Mesothelial cell of epicardium (in vitro differentiated cells): Measurements from ENCODE around the gene SLC23A3. TPM values are rescaled to one million over a fixed set of nuclear protein-coding genes. Genes with fewer than 3 reads are reported as not detected.

ENCODE experiments used
- DNase-seq, 2 experiments: peaks; one replicate each; pipeline ENCODE4 v3.0.0; 2021; ENCODE audit warnings: low spot score in 2 of 2; ENCODE audit not compliant: unreplicated experiment in 2 of 2
- H3K27ac Mint-ChIP-seq: 2 replicates; pipeline ENCODE4 v1.8.0; 2021; ENCODE audit warnings: mixed read lengths
- H3K27me3 Mint-ChIP-seq: 2 replicates; pipeline ENCODE4 v1.8.0; 2021; ENCODE audit warnings: low read depth, mixed read lengths
- H3K36me3 Mint-ChIP-seq: 2 replicates; pipeline ENCODE4 v1.8.0; 2021; ENCODE audit warnings: mixed read lengths
- H3K4me1 Mint-ChIP-seq: 2 replicates; pipeline ENCODE4 v1.8.0; 2021; ENCODE audit warnings: mixed read lengths
- H3K4me3 Mint-ChIP-seq: 2 replicates; pipeline ENCODE4 v1.8.0; 2021; ENCODE audit warnings: mild to moderate bottlenecking, moderate library complexity, mixed read lengths
- H3K9me3 Mint-ChIP-seq: 2 replicates; pipeline ENCODE4 v1.8.0; 2021; ENCODE audit warnings: mixed read lengths
- total RNA-seq: library from RNA; stranded (reverse); gene quantifications from 3 replicates; pipeline ENCODE4 v1.2.1, GENCODE V29; 2021
- TF ChIP-seq, protein P1 (sequence below): fragments of 200-600 bp; sonication (generic); IDR thresholded peaks from one replicate; pipeline ENCODE4 v1.5.0; 2021; ENCODE audit warnings: antibody characterized with exemption; ENCODE audit not compliant: unreplicated experiment

Gene SLC23A3
- total RNA-seq, 1 donor from 2014 or later, result 1.6 TPM

DNA sequence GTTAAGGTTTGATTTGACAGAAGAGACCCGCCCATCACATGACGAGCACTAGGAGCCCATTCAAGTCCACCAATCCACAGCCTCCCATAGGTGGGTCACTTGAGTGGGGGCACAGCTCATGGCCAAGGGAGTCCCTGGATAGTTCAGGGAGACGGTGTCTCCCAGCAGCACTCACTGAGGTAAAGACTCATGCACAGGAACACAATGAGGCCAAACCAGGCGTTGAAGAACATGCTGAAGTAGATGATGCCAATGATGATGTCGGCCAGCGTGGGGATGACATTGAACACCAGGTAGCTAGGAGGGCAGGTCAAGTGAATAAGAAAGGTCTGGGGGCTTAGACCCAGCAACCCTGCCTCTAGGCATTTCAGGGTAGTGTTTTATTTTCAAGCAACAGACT is 45.0 kb upstream of the SLC23A3 start:
- no peaks in the 10 kb centered on the region for H3K27me3 Mint-ChIP-seq
- H3K4me3 Mint-ChIP-seq, result no peak overlapping the region
- peaks cover 23% of the 10 kb centered on the region for H3K4me1 Mint-ChIP-seq
- H3K27ac Mint-ChIP-seq, result no peak overlapping the region
- H3K36me3 Mint-ChIP-seq, result peaks cover 15% of the 10 kb centered on the region
- DNase-seq, result no peak
- TF ChIP-seq, protein P1, sequence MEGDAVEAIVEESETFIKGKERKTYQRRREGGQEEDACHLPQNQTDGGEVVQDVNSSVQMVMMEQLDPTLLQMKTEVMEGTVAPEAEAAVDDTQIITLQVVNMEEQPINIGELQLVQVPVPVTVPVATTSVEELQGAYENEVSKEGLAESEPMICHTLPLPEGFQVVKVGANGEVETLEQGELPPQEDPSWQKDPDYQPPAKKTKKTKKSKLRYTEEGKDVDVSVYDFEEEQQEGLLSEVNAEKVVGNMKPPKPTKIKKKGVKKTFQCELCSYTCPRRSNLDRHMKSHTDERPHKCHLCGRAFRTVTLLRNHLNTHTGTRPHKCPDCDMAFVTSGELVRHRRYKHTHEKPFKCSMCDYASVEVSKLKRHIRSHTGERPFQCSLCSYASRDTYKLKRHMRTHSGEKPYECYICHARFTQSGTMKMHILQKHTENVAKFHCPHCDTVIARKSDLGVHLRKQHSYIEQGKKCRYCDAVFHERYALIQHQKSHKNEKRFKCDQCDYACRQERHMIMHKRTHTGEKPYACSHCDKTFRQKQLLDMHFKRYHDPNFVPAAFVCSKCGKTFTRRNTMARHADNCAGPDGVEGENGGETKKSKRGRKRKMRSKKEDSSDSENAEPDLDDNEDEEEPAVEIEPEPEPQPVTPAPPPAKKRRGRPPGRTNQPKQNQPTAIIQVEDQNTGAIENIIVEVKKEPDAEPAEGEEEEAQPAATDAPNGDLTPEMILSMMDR, result no peak
- H3K9me3 Mint-ChIP-seq, result no peaks in the 10 kb centered on the region

DNA sequence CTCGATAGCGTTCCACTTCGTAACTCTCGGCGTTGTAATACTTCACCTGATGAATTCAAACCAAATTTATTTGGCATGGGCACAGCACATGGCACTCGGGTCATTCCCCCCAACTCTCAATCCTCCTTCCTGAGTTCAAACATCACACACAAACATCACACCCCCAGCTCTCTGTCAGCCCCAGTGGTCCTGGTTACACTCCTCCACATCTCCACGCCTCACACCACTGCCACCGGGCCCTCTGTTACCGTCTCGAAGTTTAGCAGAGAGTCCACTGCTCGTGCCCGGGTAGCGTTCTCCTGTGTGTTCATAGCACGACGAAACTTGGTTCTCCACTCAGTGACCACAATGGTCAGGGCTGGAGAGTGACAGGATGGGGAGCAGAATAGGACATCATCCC is 44.3 kb upstream of the SLC23A3 start:
- H3K9me3 Mint-ChIP-seq, result no peaks in the 10 kb centered on the region
- H3K27me3 Mint-ChIP-seq, result no peaks in the 10 kb centered on the region
- H3K36me3 Mint-ChIP-seq, result peaks cover 16% of the 10 kb centered on the region
- TF ChIP-seq, protein P1, result no peak
- no peak for DNase-seq
- H3K4me1 Mint-ChIP-seq, result peaks cover 17% of the 10 kb centered on the region
- no peak overlapping the region for H3K27ac Mint-ChIP-seq
- no peak overlapping the region for H3K4me3 Mint-ChIP-seq

DNA sequence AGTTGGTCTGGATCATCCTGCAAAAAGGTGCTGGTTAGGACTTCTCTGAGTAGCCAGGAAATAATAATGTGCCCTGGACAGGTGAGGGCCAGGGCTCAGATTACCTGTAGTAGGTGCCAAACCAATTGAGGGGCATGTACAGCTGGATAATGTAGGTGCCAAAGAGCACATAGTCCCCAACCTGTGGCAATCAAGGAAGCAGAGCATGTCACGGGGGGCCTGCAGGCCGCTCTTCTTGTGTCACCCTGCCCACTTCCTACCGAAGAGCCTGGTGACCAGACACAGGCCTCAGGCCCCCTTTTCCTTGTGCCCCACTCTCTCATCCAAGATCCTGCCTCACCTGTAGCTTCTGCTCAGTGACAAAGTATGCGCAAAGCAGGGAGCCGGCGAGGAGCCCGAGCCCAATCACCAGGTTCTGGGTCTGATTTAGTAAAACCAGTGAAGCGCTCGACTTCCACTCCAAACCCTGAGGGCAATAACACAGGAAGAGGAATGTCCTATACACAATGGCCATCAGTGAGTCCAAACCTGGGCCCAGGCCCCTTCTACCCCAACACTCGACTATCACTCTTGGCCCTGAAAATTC is 43.8 kb upstream of the SLC23A3 start:
- no peak overlapping the region for H3K4me3 Mint-ChIP-seq

DNA sequence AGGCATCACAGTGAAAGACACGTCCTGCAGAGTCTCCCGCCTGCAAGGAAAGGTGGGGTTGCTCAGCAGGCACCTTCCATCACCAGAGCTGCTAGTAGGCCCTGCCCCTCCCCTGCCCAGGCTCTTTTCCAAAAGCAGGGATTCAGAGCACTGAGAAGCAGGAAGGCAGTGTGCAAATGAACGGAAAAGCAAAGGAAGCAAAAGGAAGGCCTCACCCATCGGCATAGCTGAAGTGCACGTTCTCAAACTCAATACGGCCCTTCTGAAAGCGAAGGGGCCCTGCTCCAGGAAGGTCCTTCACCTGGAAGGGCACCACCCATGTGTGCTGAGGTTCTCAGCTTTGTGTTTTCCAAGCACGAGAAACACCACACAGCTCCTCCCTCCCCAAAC is 43.2 kb upstream of the SLC23A3 start:
- H3K36me3 Mint-ChIP-seq, result peaks cover 16% of the 10 kb centered on the region
- DNase-seq, result no peak
- TF ChIP-seq, protein P1, result no peak
- peaks cover 16% of the 10 kb centered on the region for H3K4me1 Mint-ChIP-seq
- H3K27ac Mint-ChIP-seq, result no peak overlapping the region
- H3K27me3 Mint-ChIP-seq, result no peaks in the 10 kb centered on the region
- no peaks in the 10 kb centered on the region for H3K9me3 Mint-ChIP-seq
- H3K4me3 Mint-ChIP-seq, result no peak overlapping the region

More for the DNA sequence above, 43.8 kb upstream of the SLC23A3 start:
- Mint-ChIP-seq H3K4me1 (peaks cover 13% of the 10 kb centered on the region), H3K27ac (no peak overlapping the region), H3K27me3 (no peaks in the 10 kb centered on the region), H3K36me3 (peaks cover 16% of the 10 kb centered on the region), H3K9me3 (no peaks in the 10 kb centered on the region)
- no peak for DNase-seq
- TF ChIP-seq, protein P1, result no peak

DNA sequence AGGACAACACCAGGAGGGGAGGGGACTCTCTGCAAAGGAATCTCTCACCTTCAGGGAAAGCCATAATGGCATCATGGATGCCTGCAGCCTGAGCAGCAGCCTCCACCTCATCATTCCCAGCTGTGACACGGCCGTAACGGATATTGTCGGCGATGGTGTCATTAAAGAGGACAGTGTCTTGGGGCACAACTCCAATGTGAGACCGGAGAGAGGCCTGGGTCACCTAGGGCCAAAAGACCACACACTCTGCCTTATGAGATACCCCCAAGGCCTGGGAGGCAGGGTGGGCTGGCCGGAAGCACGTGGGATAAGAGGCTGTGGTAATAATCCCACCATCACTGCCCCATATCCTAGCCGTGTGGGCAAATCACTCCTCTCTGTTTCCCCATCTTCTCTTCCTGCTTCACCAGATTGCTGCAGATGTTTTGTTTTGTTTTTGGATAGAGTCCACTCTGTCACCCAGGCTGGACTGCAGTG is 41.1 kb upstream of the SLC23A3 start:
- DNase-seq, result no peak
- H3K27me3 Mint-ChIP-seq, result no peaks in the 10 kb centered on the region
- no peaks in the 10 kb centered on the region for H3K9me3 Mint-ChIP-seq
- peaks cover 18% of the 10 kb centered on the region for H3K4me1 Mint-ChIP-seq
- no peak overlapping the region for H3K4me3 Mint-ChIP-seq
- H3K27ac Mint-ChIP-seq, result no peak overlapping the region
- TF ChIP-seq, protein P1, result no peak
- peaks cover 16% of the 10 kb centered on the region for H3K36me3 Mint-ChIP-seq
